ENCODE data around the gene UBL7. TPM values are rescaled to one million over a fixed set of nuclear protein-coding genes. Genes with fewer than 3 reads are reported as not detected.

The UBL7 gene
- total RNA-seq, 1 donor from 2014 or later: 40.2 TPM

DNA sequence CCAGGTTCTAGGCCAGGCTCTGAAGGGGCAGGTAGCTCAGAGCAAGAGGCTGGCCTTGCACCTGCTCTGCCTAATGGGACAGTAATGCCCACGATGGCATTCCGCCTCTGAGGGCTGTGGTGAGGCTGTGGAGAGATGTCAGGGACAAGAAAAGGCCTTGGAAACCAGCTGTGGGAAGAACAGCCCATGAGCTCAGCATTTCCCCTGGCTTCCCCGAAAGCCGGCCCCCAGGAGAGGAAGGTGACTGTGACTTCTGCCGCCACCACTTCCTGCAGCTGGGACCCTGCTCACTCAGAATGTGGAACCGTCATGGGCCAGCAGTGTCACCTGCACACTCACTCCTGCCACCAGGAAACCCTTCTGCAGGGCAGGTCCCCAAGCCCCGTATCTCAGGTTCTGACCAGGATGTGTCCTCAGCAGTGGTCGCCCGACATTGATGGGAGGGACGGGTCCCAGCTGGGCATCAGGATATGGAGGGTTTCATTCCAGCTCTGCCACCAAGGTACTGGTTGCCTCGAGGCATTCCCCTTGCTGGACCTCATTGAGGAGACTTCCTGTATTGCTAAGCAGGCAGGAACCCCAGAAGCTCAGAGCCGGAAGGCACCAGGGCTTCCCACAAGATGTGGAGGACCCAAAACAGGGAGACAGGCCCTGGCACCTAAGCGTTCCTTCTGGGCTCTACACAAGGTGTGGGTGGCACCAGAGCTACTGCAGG, 57.9 kb downstream of the UBL7 start:
- DNase-seq (peak; percentile 62), ATAC-seq (peak in 1 of 2 donors; percentile 26)
- intact Hi-C loops (cut with DNase I): no loop called here
- H3K9me3 ChIP-seq: no peaks in the 10 kb centered on the region
- peaks cover 39% of the 10 kb centered on the region for H3K4me1 ChIP-seq
- H3K27ac ChIP-seq: no peak overlapping the region
- H3K4me3 ChIP-seq: no peak overlapping the region
- TF ChIP-seq, protein P1, sequence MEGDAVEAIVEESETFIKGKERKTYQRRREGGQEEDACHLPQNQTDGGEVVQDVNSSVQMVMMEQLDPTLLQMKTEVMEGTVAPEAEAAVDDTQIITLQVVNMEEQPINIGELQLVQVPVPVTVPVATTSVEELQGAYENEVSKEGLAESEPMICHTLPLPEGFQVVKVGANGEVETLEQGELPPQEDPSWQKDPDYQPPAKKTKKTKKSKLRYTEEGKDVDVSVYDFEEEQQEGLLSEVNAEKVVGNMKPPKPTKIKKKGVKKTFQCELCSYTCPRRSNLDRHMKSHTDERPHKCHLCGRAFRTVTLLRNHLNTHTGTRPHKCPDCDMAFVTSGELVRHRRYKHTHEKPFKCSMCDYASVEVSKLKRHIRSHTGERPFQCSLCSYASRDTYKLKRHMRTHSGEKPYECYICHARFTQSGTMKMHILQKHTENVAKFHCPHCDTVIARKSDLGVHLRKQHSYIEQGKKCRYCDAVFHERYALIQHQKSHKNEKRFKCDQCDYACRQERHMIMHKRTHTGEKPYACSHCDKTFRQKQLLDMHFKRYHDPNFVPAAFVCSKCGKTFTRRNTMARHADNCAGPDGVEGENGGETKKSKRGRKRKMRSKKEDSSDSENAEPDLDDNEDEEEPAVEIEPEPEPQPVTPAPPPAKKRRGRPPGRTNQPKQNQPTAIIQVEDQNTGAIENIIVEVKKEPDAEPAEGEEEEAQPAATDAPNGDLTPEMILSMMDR (IDR thresholded peaks at IDR 0.05): no peak
- peaks cover 6% of the 10 kb centered on the region for H3K27me3 ChIP-seq (ENCODE audit: low read depth)
- no peaks in the 10 kb centered on the region for H3K36me3 ChIP-seq

DNA sequence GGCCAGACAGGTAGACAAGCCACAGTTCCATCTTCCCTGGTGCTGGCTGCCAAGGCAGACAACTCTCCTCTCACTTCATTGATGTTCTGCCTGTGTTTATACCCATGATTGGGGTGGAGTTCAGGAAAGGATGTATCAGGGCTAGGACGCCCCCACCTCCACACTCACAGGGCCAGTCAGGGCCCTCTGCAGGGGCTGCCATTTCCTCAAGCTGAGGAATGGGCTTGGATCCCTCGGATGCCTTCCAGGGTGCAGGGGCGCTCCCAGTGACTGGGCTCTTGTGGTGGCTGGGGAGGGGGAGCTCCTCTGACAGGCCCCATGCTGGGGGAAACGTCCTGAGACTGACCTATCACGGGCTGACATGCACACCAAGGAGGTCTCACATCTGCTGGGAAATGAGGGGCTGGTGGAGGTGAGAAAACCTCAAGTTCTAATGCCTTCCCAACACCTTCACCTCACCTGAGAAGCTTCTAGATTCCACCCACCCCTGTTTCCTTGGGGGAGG, 58.6 kb downstream of the UBL7 start:
- DNase-seq (no peak), ATAC-seq (no peak)
- H3K9me3 ChIP-seq: no peaks in the 10 kb centered on the region
- TF ChIP-seq, protein P1 (IDR thresholded peaks at IDR 0.05): no peak
- peaks cover 39% of the 10 kb centered on the region for H3K4me1 ChIP-seq
- H3K4me3 ChIP-seq: no peak overlapping the region
- H3K27me3 ChIP-seq (ENCODE audit: low read depth): peaks cover 6% of the 10 kb centered on the region
- no peaks in the 10 kb centered on the region for H3K36me3 ChIP-seq
- no peak overlapping the region for H3K27ac ChIP-seq
- intact Hi-C loops (cut with DNase I): no loop called here

DNA sequence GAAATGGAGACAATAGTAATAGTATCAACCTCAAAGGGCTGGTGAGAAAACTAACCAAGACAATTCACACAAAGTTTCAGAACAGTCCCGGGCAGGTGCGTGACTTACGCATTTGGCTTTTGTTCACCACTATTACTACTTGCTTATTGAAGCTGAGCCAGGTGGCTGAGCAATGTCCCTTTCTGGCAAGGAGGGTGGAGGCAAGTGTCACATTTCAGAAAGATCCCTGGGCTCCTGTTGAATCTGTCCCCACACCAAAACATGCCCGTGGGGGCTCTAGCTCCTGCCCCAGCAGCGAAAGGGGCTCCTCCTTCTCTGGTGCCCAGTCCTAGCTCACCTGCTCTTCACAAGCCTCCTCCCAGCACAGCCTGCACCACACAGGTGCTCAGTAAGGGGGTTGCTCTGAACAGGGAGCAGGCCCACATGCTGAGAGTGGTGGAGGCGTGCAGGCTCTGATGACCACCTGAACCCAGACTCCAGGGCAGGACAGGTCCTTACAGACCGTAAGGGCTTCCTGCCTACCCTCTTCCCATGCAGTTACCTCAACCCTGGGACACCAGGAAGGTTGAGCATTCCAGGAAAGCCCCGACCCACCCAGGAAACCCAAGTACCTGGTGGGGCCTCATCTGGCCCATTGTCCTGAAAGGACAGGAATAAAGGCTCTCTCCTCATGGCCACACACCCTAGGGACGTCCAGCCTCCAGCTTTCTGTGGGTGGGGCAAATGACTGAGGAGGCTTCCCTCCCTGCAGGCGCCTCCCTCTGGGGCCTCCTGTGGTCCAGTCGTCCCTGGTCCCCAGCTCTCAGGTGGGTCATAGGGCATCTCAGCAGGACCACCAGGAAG, 59.8 kb downstream of the UBL7 start:
- Histone ChIP-seq H3K9me3 (no peaks in the 10 kb centered on the region), H3K4me3 (no peak overlapping the region), H3K4me1 (peaks cover 39% of the 10 kb centered on the region), H3K27me3 (ENCODE audit: low read depth) (peaks cover 6% of the 10 kb centered on the region), H3K27ac (no peak overlapping the region), H3K36me3 (no peaks in the 10 kb centered on the region)
- no peak for DNase-seq
- intact Hi-C loops (cut with DNase I): no loop called here
- ATAC-seq: no peak
- TF ChIP-seq, protein P1 (IDR thresholded peaks at IDR 0.05): no peak

DNA sequence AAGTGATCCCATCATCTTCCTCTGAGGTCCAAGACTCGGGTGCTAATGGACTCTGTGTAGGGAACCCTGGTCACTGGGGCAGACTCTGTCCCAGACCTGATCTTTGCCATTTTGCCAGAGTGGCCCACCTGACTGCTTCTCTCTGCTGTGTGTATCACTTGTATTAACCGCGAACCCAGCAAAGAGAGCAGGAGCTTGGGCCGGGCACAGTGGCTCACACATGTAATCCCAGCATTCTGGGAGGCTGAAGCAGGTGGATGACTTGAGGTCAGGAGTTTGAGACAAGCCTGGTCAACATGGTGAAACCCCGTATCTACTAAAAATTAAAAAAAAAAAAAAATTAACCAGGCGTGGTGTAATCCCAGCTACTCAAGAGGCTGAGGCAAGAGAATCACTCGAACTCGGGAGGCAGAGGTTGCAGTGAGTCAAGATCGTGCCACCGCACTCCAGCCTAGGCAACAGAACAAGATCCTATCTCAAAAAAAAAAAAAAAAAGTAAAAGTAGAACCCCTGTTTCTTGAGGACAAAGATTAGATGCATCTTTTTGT, 60.6 kb downstream of the UBL7 start:
- Histone ChIP-seq H3K27me3 (ENCODE audit: low read depth) (peaks cover 6% of the 10 kb centered on the region), H3K4me3 (no peak overlapping the region), H3K27ac (no peak overlapping the region), H3K4me1 (peaks cover 39% of the 10 kb centered on the region), H3K36me3 (no peaks in the 10 kb centered on the region), H3K9me3 (no peaks in the 10 kb centered on the region)
- TF ChIP-seq, protein P1 (IDR thresholded peaks at IDR 0.05): no peak
- DNase-seq (no peak), ATAC-seq (no peak)
- intact Hi-C loops (cut with DNase I): no loop called here

DNA sequence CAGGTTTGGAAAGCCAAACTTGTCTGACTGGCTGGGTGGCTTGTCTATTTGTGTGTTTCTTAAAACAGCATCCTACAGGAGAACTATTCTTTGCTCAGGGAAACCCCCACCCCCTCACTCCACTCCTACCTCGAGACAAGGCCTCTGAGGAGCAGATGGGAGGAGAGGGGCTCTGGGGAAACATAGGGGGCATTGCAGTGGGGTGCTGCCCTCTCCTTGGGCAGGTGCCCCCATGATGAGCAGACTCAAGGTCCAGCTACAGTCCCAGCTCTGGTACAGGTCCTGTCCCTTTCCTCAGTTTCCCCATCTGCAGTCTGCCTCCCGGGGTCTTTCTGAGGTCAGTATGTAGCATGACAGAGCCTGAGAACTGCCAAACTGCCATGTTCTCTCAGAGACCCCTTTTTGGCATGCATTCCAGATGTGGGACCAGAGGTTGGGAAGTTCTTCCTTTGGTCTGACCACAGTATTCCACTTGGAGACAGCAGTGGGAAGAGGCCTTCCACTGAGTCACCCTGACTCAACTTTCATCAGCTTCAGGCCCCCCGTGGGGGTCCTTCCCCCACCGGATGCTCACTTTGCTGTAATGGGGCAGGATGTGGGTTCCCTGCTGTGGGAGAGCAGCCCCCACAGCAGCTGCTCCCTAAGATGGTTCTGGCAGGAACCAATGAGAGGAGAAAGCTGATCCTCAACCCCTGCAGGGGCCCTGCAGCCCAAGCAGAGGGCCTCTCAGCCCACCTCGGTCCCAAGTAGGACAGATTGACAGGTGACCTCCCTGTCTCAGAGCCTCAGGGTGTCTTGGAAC, 61.2 kb downstream of the UBL7 start:
- TF ChIP-seq, protein P1 (IDR thresholded peaks at IDR 0.05): no peak
- H3K36me3 ChIP-seq: no peaks in the 10 kb centered on the region
- intact Hi-C loops (cut with DNase I): no loop called here
- no peak overlapping the region for H3K27ac ChIP-seq
- peaks cover 39% of the 10 kb centered on the region for H3K4me1 ChIP-seq
- H3K4me3 ChIP-seq: no peak overlapping the region
- DNase-seq (no peak), ATAC-seq (no peak)
- no peaks in the 10 kb centered on the region for H3K9me3 ChIP-seq
- peaks cover 6% of the 10 kb centered on the region for H3K27me3 ChIP-seq (ENCODE audit: low read depth)

All from lower lobe of right lung (tissue), 2 donors.